Lower leg skin (tissue), 3 donors: ENCODE data around the gene SUOX.

Source experiments
- POLR2A ChIP-seq, 2 donors: fragments of 450-650 bp; IDR thresholded peaks; one replicate each; pipeline ENCODE4 v1.6.1; 2016 to 2017; ENCODE audit warnings: antibody characterized with exemption in 2 of 2, mild to moderate bottlenecking in 1 of 2, moderate library complexity in 1 of 2
- TF ChIP-seq, protein P1 (sequence below), 3 donors: fragments of 450-650 bp; IDR thresholded peaks; one replicate each; pipeline ENCODE4 v1.5.1; 2016; ENCODE audit warnings: antibody characterized with exemption in 3 of 3, mild to moderate bottlenecking in 3 of 3, moderate library complexity in 2 of 3

- TF ChIP-seq, protein P1, sequence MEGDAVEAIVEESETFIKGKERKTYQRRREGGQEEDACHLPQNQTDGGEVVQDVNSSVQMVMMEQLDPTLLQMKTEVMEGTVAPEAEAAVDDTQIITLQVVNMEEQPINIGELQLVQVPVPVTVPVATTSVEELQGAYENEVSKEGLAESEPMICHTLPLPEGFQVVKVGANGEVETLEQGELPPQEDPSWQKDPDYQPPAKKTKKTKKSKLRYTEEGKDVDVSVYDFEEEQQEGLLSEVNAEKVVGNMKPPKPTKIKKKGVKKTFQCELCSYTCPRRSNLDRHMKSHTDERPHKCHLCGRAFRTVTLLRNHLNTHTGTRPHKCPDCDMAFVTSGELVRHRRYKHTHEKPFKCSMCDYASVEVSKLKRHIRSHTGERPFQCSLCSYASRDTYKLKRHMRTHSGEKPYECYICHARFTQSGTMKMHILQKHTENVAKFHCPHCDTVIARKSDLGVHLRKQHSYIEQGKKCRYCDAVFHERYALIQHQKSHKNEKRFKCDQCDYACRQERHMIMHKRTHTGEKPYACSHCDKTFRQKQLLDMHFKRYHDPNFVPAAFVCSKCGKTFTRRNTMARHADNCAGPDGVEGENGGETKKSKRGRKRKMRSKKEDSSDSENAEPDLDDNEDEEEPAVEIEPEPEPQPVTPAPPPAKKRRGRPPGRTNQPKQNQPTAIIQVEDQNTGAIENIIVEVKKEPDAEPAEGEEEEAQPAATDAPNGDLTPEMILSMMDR (IDR thresholded peaks at IDR 0.05): no peak
- no peak for TF ChIP-seq POLR2A (IDR thresholded peaks at IDR 0.05)
Observed at GRCh38 chr12:55965240-55965639, 31.8 kb upstream of the SUOX start.
